ENCODE measurements around the gene PKDREJ. TPM values are rescaled to one million over a fixed set of nuclear protein-coding genes. Genes with fewer than 3 reads are reported as not detected.

PKDREJ gene
- polyA plus RNA-seq, 1 donor from 2014 or later = not detected

DNA sequence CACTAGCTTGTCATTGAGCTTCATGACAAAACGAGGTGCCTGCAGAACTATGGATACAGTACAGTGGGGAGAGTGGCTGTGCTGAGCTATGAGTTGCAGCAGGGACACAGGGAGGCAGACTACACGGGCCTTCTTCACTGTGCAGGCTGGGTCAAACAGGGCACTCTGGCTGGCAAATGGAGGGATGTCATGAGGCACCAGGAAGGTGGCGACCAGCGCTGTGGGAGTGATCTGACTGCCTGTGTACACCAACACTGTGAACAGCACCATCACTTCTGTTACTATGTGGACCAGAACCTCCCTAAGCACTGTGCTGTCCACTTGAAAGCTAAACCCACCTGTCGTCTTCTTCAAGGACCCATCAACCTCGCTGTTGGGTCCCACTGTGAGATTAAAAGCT is 3.1 kb downstream of the PKDREJ start:
- Histone ChIP-seq H3K9ac (ENCODE audit: low read length) (no peak overlapping the region), H4K20me1 (ENCODE audit: insufficient read depth) (no peaks in the 10 kb centered on the region), H3F3A (ENCODE audit: insufficient read depth, low read length, poor library complexity, severe bottlenecking) (no peaks in the 10 kb centered on the region), H2AFZ (ENCODE audit: low read depth, low read length) (no peak overlapping the region), H3K36me3 (ENCODE audit: insufficient read depth, low read length) (no peaks in the 10 kb centered on the region), H3K27ac (ENCODE audit: low read length) (no peak overlapping the region), H3K27me3 (ENCODE audit: insufficient read depth, low read depth, low read length) (peaks cover 45% of the 10 kb centered on the region), H3K9me2 (ENCODE audit: insufficient read depth, low read length) (no peaks in the 10 kb centered on the region), H3K4me2 (ENCODE audit: low read length) (no peak overlapping the region), H3K79me2 (replicated peaks; ENCODE audit: insufficient read depth, low read length) (no peaks in the 10 kb centered on the region), H3K4me3 (ENCODE audit: low read length) (no peak overlapping the region), H3K9me3 (ENCODE audit: low read length) (peaks cover 51% of the 10 kb centered on the region)
- TF ChIP-seq SMC3 (conservative IDR thresholded peaks at IDR 0.05; ENCODE audit: poor library complexity) (no peak), TAF1 (IDR thresholded peaks at IDR 0.05; ENCODE audit: low read depth) (no peak), EZH2 (IDR thresholded peaks at IDR 0.05; ENCODE audit: borderline replicate concordance, insufficient read depth, low read length, poor library complexity, severe bottlenecking) (no peak), POLR2AphosphoS5 (IDR thresholded peaks at IDR 0.05) (no peak), MXI1 (conservative IDR thresholded peaks at IDR 0.05; ENCODE audit: poor library complexity, severe bottlenecking) (no peak), EP300 (conservative IDR thresholded peaks at IDR 0.05; ENCODE audit: poor library complexity, severe bottlenecking) (no peak), RAD21 (conservative IDR thresholded peaks at IDR 0.05) (no peak)
- TF ChIP-seq, protein P1, sequence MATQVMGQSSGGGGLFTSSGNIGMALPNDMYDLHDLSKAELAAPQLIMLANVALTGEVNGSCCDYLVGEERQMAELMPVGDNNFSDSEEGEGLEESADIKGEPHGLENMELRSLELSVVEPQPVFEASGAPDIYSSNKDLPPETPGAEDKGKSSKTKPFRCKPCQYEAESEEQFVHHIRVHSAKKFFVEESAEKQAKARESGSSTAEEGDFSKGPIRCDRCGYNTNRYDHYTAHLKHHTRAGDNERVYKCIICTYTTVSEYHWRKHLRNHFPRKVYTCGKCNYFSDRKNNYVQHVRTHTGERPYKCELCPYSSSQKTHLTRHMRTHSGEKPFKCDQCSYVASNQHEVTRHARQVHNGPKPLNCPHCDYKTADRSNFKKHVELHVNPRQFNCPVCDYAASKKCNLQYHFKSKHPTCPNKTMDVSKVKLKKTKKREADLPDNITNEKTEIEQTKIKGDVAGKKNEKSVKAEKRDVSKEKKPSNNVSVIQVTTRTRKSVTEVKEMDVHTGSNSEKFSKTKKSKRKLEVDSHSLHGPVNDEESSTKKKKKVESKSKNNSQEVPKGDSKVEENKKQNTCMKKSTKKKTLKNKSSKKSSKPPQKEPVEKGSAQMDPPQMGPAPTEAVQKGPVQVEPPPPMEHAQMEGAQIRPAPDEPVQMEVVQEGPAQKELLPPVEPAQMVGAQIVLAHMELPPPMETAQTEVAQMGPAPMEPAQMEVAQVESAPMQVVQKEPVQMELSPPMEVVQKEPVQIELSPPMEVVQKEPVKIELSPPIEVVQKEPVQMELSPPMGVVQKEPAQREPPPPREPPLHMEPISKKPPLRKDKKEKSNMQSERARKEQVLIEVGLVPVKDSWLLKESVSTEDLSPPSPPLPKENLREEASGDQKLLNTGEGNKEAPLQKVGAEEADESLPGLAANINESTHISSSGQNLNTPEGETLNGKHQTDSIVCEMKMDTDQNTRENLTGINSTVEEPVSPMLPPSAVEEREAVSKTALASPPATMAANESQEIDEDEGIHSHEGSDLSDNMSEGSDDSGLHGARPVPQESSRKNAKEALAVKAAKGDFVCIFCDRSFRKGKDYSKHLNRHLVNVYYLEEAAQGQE (IDR thresholded peaks at IDR 0.05; ENCODE audit: borderline replicate concordance) = no peak
- TF ChIP-seq, protein P2, sequence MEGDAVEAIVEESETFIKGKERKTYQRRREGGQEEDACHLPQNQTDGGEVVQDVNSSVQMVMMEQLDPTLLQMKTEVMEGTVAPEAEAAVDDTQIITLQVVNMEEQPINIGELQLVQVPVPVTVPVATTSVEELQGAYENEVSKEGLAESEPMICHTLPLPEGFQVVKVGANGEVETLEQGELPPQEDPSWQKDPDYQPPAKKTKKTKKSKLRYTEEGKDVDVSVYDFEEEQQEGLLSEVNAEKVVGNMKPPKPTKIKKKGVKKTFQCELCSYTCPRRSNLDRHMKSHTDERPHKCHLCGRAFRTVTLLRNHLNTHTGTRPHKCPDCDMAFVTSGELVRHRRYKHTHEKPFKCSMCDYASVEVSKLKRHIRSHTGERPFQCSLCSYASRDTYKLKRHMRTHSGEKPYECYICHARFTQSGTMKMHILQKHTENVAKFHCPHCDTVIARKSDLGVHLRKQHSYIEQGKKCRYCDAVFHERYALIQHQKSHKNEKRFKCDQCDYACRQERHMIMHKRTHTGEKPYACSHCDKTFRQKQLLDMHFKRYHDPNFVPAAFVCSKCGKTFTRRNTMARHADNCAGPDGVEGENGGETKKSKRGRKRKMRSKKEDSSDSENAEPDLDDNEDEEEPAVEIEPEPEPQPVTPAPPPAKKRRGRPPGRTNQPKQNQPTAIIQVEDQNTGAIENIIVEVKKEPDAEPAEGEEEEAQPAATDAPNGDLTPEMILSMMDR (IDR thresholded peaks at IDR 0.05; ENCODE audit: poor library complexity, severe bottlenecking) = no peak

DNA sequence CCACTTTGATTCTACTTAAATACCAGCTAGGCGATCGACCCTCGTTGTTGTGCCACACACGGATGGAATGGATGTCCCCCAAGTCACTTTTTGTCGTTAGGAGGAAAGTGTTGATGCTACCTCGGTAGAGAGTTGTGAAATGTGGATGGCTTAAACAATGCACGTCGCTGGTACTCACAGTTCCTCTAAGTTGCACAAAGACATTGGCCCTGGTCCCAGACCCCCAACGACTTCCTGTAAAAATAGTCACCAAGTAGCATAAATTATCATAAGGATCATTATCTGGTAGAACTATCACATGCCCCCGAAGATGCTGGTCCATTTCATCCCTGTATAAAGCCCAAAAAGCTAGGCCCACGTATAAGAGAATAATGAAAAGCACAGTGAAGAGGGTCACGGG is 3.8 kb downstream of the PKDREJ start:
- Histone ChIP-seq H3K9ac (ENCODE audit: low read length) (no peak overlapping the region), H4K20me1 (ENCODE audit: insufficient read depth) (no peaks in the 10 kb centered on the region), H3K27me3 (ENCODE audit: insufficient read depth, low read depth, low read length) (peaks cover 44% of the 10 kb centered on the region), H3K4me3 (ENCODE audit: low read length) (no peak overlapping the region), H3F3A (ENCODE audit: insufficient read depth, low read length, poor library complexity, severe bottlenecking) (no peaks in the 10 kb centered on the region), H3K9me3 (ENCODE audit: low read length) (peaks cover 51% of the 10 kb centered on the region), H3K4me2 (ENCODE audit: low read length) (no peak overlapping the region), H3K36me3 (ENCODE audit: insufficient read depth, low read length) (no peaks in the 10 kb centered on the region), H3K9me2 (ENCODE audit: insufficient read depth, low read length) (no peaks in the 10 kb centered on the region), H3K27ac (ENCODE audit: low read length) (no peak overlapping the region), H2AFZ (ENCODE audit: low read depth, low read length) (no peak overlapping the region), H3K79me2 (replicated peaks; ENCODE audit: insufficient read depth, low read length) (no peaks in the 10 kb centered on the region)
- TF ChIP-seq RAD21 (conservative IDR thresholded peaks at IDR 0.05) = no peak
- TF ChIP-seq TAF1 (IDR thresholded peaks at IDR 0.05; ENCODE audit: low read depth) = no peak
- TF ChIP-seq, protein P1 (IDR thresholded peaks at IDR 0.05; ENCODE audit: borderline replicate concordance) = no peak
- TF ChIP-seq EZH2 (IDR thresholded peaks at IDR 0.05; ENCODE audit: borderline replicate concordance, insufficient read depth, low read length, poor library complexity, severe bottlenecking) = no peak
- TF ChIP-seq EP300 (conservative IDR thresholded peaks at IDR 0.05; ENCODE audit: poor library complexity, severe bottlenecking) = no peak
- no peak for TF ChIP-seq SMC3 (conservative IDR thresholded peaks at IDR 0.05; ENCODE audit: poor library complexity)
- TF ChIP-seq MXI1 (conservative IDR thresholded peaks at IDR 0.05; ENCODE audit: poor library complexity, severe bottlenecking) = no peak
- TF ChIP-seq, protein P2 (IDR thresholded peaks at IDR 0.05; ENCODE audit: poor library complexity, severe bottlenecking) = no peak
- TF ChIP-seq POLR2AphosphoS5 (IDR thresholded peaks at IDR 0.05) = no peak
